Peyer's patch (tissue), 4 donors: ENCODE data around the gene MAML3. TPM values are rescaled to one million over a fixed set of nuclear protein-coding genes. Genes with fewer than 3 reads are reported as not detected.

Experiments used
- DNase-seq, 3 donors: peaks; one replicate each; pipeline ENCODE4 v3.0.0-alpha.2; 2017 to 2019
- H3K27ac ChIP-seq, 4 donors: fragments of 200-600 bp; sonication (generic); one replicate each; pipeline ENCODE4 v1.5.1; 2016 to 2019
- H3K27me3 ChIP-seq, 2 donors: fragments of 200-600 bp; sonication (generic); one replicate each; pipeline ENCODE4 v1.5.1; 2019
- H3K36me3 ChIP-seq, 3 donors: fragments of 200-600 bp; sonication (generic); one replicate each; pipeline ENCODE4 v1.5.1; 2016 to 2019
- H3K4me1 ChIP-seq, 4 donors: fragments of 200-600 bp; sonication (generic); one replicate each; pipeline ENCODE4 v1.5.1; 2016 to 2019
- H3K4me3 ChIP-seq, 4 donors: fragments of 200-600 bp; sonication (generic); 1 replicate in 3 of 4; 2 replicates in 1 of 4; pipeline ENCODE4 v1.5.1; 2016 to 2019; ENCODE audit warnings: mild to moderate bottlenecking in 1 of 4
- H3K9me3 ChIP-seq, 4 donors: fragments of 200-600 bp; sonication (generic); one replicate each; pipeline ENCODE4 v1.5.1; 2016 to 2019; ENCODE audit warnings: mild to moderate bottlenecking in 1 of 4
- POLR2A ChIP-seq, 2 donors: fragments of 450-650 bp; IDR thresholded peaks; one replicate each; pipeline ENCODE4 v1.5.1; 2017; ENCODE audit warnings: antibody characterized with exemption in 2 of 2, mild to moderate bottlenecking in 2 of 2, moderate library complexity in 2 of 2
- total RNA-seq, 4 donors: library from RNA; depleted of rRNA; stranded (reverse); fragments of >200 nt; gene quantifications; one replicate each; pipeline ENCODE4 v1.1.0, GENCODE V29; 2016
- TF ChIP-seq, protein P1 (sequence below), 6 experiments: fragments of 450-650 bp in 4 of 6; fragments of 200-600 bp in 2 of 6; sonication (generic) in 1 of 6; IDR thresholded peaks; one replicate each; pipeline ENCODE4 v1.5.1; 2017 to 2019; ENCODE audit warnings: antibody characterized with exemption in 6 of 6, mild to moderate bottlenecking in 3 of 6, moderate library complexity in 1 of 6

The MAML3 gene
- total RNA-seq, 4 donors from 2014 or later = 6.5 to 44.6 (median 22.1) TPM

DNA sequence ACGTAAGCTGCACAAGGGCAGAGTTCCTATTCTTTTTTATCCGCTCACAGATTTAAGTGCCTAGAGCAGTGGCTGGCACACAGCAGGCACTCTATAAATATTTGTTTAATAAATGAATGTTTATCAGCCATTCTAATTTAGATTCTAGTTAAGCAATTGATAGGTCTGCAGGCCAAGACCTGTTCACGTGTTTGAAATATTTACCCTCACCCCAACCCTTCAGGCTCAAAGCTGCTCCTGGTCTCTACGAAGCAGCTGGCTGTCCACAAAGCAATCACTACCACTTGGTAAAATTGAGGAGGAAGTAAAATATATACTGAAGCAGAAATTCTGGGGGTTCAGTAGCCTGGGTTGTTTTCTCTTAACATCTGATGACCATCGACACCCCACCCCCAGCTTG, 330.2 kb downstream of the MAML3 start:
- no peak overlapping the region for H3K27ac ChIP-seq
- no peaks in the 10 kb centered on the region for H3K36me3 ChIP-seq
- no peaks in the 10 kb centered on the region for H3K4me1 ChIP-seq
- no peak for DNase-seq
- TF ChIP-seq, protein P1, sequence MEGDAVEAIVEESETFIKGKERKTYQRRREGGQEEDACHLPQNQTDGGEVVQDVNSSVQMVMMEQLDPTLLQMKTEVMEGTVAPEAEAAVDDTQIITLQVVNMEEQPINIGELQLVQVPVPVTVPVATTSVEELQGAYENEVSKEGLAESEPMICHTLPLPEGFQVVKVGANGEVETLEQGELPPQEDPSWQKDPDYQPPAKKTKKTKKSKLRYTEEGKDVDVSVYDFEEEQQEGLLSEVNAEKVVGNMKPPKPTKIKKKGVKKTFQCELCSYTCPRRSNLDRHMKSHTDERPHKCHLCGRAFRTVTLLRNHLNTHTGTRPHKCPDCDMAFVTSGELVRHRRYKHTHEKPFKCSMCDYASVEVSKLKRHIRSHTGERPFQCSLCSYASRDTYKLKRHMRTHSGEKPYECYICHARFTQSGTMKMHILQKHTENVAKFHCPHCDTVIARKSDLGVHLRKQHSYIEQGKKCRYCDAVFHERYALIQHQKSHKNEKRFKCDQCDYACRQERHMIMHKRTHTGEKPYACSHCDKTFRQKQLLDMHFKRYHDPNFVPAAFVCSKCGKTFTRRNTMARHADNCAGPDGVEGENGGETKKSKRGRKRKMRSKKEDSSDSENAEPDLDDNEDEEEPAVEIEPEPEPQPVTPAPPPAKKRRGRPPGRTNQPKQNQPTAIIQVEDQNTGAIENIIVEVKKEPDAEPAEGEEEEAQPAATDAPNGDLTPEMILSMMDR (IDR thresholded peaks at IDR 0.05) = no peak
- TF ChIP-seq POLR2A (IDR thresholded peaks at IDR 0.05) = no peak
- H3K9me3 ChIP-seq = no peaks in the 10 kb centered on the region
- no peak overlapping the region for H3K4me3 ChIP-seq
- no peaks in the 10 kb centered on the region for H3K27me3 ChIP-seq

DNA sequence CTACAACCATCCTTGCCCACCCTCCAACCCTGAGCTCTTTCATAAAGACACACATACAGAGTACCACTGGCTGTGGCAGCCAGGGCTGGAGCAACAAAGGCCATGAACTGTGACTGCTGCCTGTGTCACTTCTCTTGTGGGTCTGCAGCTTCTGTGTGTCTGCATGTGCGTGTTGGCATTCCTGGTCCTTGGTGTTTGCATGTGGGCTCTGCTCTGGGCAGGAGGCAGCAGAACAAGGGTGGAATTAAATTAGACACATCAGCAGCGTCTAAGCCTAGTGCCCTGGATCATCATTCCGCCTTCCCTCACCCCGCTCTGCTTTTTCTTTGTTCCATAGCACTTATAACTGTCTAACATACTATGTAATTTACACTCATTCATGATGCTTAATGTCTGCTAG, 330.6 kb downstream of the MAML3 start:
- TF ChIP-seq, protein P1 (IDR thresholded peaks at IDR 0.05) = no peak
- no peak for TF ChIP-seq POLR2A (IDR thresholded peaks at IDR 0.05)
- no peaks in the 10 kb centered on the region for H3K4me1 ChIP-seq
- H3K27me3 ChIP-seq = no peaks in the 10 kb centered on the region
- H3K27ac ChIP-seq = no peak overlapping the region
- no peak for DNase-seq
- H3K36me3 ChIP-seq = no peaks in the 10 kb centered on the region
- H3K4me3 ChIP-seq = no peak overlapping the region
- H3K9me3 ChIP-seq = no peaks in the 10 kb centered on the region

DNA sequence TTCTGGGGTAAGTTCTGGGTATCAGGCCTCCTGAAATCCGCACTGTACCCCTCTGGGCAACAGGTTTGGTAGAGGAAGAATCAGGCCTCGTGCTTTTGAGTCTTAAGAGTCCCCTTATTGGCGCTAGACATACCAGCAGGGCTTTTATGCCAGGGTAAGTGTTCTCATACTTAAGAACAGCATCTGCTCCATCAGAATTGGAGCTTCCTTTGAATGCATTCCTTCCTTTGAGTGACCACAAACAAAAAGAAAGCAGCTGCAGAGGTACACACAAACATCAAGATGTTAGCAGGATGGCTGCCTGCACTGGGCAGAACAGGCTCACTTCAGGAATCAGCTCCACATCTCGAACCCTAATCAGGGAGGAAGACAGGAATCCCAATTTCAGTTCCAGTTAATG, 331.6 kb downstream of the MAML3 start:
- H3K36me3 ChIP-seq = no peaks in the 10 kb centered on the region
- no peaks in the 10 kb centered on the region for H3K4me1 ChIP-seq
- no peak overlapping the region for H3K27ac ChIP-seq
- no peaks in the 10 kb centered on the region for H3K9me3 ChIP-seq
- TF ChIP-seq, protein P1 (IDR thresholded peaks at IDR 0.05) = no peak
- no peak for TF ChIP-seq POLR2A (IDR thresholded peaks at IDR 0.05)
- no peaks in the 10 kb centered on the region for H3K27me3 ChIP-seq
- H3K4me3 ChIP-seq = no peak overlapping the region
- DNase-seq = no peak

DNA sequence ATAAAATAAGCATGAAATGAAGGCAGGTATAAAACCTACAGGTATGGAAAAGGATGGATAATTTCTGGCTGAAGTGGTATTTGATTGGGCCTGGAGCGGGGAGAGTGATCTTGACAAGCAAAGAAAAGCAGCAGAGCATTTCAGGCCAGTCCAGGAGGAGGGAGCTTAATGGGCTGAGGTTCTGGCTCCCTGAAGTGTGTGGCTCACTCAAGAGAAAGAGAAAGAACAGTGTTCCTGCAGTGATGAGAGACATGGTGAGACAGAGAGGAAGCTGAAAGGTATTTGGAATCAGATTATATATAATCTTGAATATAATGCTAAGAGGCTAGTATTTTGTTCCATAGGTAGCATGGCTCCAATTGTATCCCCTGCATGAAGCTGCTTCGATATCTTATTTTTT, 334.9 kb downstream of the MAML3 start:
- Histone ChIP-seq H3K27me3 (no peaks in the 10 kb centered on the region), H3K4me1 (peaks cover 0 to 9% (median 0%) of the 10 kb centered on the region in 4 donors), H3K4me3 (no peak overlapping the region), H3K9me3 (no peaks in the 10 kb centered on the region), H3K27ac (no peak overlapping the region), H3K36me3 (no peaks in the 10 kb centered on the region)
- DNase-seq = no peak
- no peak for TF ChIP-seq POLR2A (IDR thresholded peaks at IDR 0.05)
- TF ChIP-seq, protein P1 (IDR thresholded peaks at IDR 0.05) = no peak

DNA sequence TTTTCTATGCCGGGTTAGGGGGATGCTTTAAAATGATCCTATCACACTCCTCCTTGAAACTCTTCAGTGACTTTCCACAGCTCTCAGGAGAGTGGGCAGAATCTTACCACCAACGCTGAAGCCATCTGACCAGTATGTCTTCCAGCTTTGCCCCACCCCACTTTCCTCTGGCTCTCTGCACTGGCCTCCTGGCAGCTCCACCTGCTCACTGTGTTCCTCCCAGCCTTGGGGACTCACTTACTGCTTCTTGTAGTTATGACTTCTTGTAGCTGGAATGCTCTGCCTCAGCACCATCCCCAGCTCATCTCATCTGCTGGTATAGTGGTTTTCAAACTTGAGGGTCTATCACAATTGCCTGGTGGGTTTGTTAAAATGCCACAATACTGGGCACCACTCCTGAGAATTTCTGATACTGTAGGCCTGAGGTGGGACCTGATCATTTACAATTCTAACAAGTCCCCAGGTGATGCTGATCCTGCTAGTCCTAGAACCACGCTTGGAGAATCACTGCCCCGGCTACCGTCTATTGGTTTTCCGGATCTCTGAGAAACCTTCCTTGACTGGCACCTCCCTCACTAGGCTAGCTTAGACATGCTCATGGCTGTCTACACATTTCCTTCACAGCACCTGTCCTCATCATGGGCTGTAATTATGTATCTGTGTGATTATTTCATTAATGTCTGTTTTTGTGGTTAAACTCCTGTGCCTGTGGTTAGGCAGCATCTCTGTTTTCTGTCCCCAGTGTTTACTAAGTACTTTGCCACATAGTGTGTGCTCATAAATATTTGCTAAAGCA, 336.1 kb downstream of the MAML3 start:
- Histone ChIP-seq H3K36me3 (no peaks in the 10 kb centered on the region), H3K27ac (no peak overlapping the region), H3K4me3 (no peak overlapping the region), H3K9me3 (no peaks in the 10 kb centered on the region), H3K4me1 (peaks cover 0 to 9% (median 0%) of the 10 kb centered on the region in 4 donors), H3K27me3 (no peaks in the 10 kb centered on the region)
- no peak for DNase-seq
- TF ChIP-seq POLR2A (IDR thresholded peaks at IDR 0.05) = no peak
- TF ChIP-seq, protein P1 (IDR thresholded peaks at IDR 0.05) = no peak
